Liver (tissue), 9 donors: Measurements from ENCODE around the gene LTBP2. TPM values are rescaled to one million over a fixed set of nuclear protein-coding genes. Genes with fewer than 3 reads are reported as not detected.

Source experiments
- DNase-seq: peaks from one replicate; pipeline ENCODE4 v3.0.0-alpha.2; 2017; ENCODE audit warnings: low spot score
- H3K27ac ChIP-seq, 2 donors: one replicate each; pipeline ENCODE4 v1.7.0; 2013; ENCODE audit warnings: inconsistent platforms in 2 of 2, low read length in 2 of 2, control low read depth in 1 of 2, low read depth in 1 of 2, mild to moderate bottlenecking in 1 of 2
- H3K27me3 ChIP-seq, 4 donors: one replicate each; pipeline versions ENCODE4 v1.6.1 to v1.7.0; 2013; ENCODE audit warnings: low read length in 3 of 4, inconsistent platforms in 1 of 4, mild to moderate bottlenecking in 1 of 4, moderate library complexity in 1 of 4; ENCODE audit not compliant: control insufficient read depth in 4 of 4, insufficient read depth in 4 of 4
- H3K36me3 ChIP-seq, 4 donors: one replicate each; pipeline versions ENCODE4 v1.6.1 to v1.7.0; 2013; ENCODE audit warnings: low read length in 3 of 4, mild to moderate bottlenecking in 3 of 4, low read depth in 1 of 4, moderate library complexity in 1 of 4; ENCODE audit not compliant: control insufficient read depth in 4 of 4, insufficient read depth in 3 of 4
- H3K4me1 ChIP-seq, 4 donors: one replicate each; pipeline versions ENCODE4 v1.6.1 to v1.7.0; 2013; ENCODE audit warnings: low read length in 3 of 4, mild to moderate bottlenecking in 3 of 4, moderate library complexity in 1 of 4; ENCODE audit not compliant: control insufficient read depth in 4 of 4, insufficient read depth in 4 of 4
- H3K4me3 ChIP-seq, 3 donors: one replicate each; pipeline versions ENCODE4 v1.6.1 to v1.7.0; 2013; ENCODE audit warnings: low read length in 3 of 3, control low read depth in 1 of 3, low read depth in 1 of 3, mild to moderate bottlenecking in 1 of 3
- H3K9ac ChIP-seq, 2 donors: one replicate each; pipeline ENCODE4 v1.7.0; 2013; ENCODE audit warnings: low read length in 2 of 2, mild to moderate bottlenecking in 2 of 2, moderate library complexity in 2 of 2, control low read depth in 1 of 2, low read depth in 1 of 2
- H3K9me3 ChIP-seq, 4 donors: one replicate each; pipeline versions ENCODE4 v1.6.1 to v1.7.0; 2013; ENCODE audit warnings: low read length in 3 of 4; ENCODE audit not compliant: control insufficient read depth in 4 of 4
- ATF3 ChIP-seq: IDR thresholded peaks from 2 replicates; pipeline ENCODE4 v1.6.1; 2016; ENCODE audit warnings: antibody characterized with exemption
- CTCF ChIP-seq: fragments of 150-350 bp; IDR thresholded peaks from 2 replicates; pipeline ENCODE4 v1.5.1; 2017; ENCODE audit warnings: improper control_type of control experiment, low read depth, low read length; ENCODE audit not compliant: missing input control
- EGR1 ChIP-seq, 2 donors: IDR thresholded peaks; 2 replicates each; pipeline ENCODE4 v1.6.1; 2016 to 2018; ENCODE audit warnings: antibody characterized with exemption in 2 of 2, low read depth in 2 of 2
- FOXA1 ChIP-seq: IDR thresholded peaks from 2 replicates; pipeline ENCODE4 v1.6.1; 2016; ENCODE audit warnings: antibody characterized with exemption
- FOXA2 ChIP-seq: IDR thresholded peaks from 2 replicates; pipeline ENCODE4 v1.6.1; 2016; ENCODE audit warnings: antibody characterized with exemption
- GABPA ChIP-seq, 2 donors: IDR thresholded peaks in 1 of 2; conservative IDR thresholded peaks in 1 of 2; 2 replicates each; pipeline ENCODE4 v1.6.1; 2016; ENCODE audit warnings: antibody characterized with exemption in 2 of 2, mild to moderate bottlenecking in 1 of 2, moderate library complexity in 1 of 2
- HNF4A ChIP-seq, 2 donors: conservative IDR thresholded peaks; 2 replicates each; pipeline ENCODE4 v1.6.1; 2016; ENCODE audit warnings: antibody characterized with exemption in 2 of 2, mild to moderate bottlenecking in 2 of 2
- HNF4G ChIP-seq: IDR thresholded peaks from 2 replicates; pipeline ENCODE4 v1.6.1; 2016; ENCODE audit warnings: antibody characterized with exemption
- JUND ChIP-seq, 2 donors: IDR thresholded peaks; 2 replicates each; pipeline ENCODE4 v1.6.1; 2016; ENCODE audit warnings: antibody characterized with exemption in 2 of 2
- RAD21 ChIP-seq, 2 donors: IDR thresholded peaks; 2 replicates each; pipeline ENCODE4 v1.6.1; 2016; ENCODE audit warnings: antibody characterized with exemption in 2 of 2, mild to moderate bottlenecking in 2 of 2
- RXRA ChIP-seq, 2 donors: IDR thresholded peaks; 2 replicates each; pipeline ENCODE4 v1.6.1; 2017 to 2018; ENCODE audit warnings: antibody characterized with exemption in 2 of 2, mild to moderate bottlenecking in 1 of 2
- SP1 ChIP-seq: IDR thresholded peaks from 2 replicates; pipeline ENCODE4 v1.6.1; 2018; ENCODE audit warnings: antibody characterized with exemption, mild to moderate bottlenecking
- TAF1 ChIP-seq: conservative IDR thresholded peaks from 2 replicates; pipeline ENCODE4 v1.6.1; 2016; ENCODE audit warnings: antibody characterized with exemption, mild to moderate bottlenecking
- YY1 ChIP-seq: IDR thresholded peaks from 2 replicates; pipeline ENCODE4 v1.6.1; 2016; ENCODE audit warnings: antibody characterized with exemption, mild to moderate bottlenecking
- WGBS: extraction: QIAGEN DNeasy Blood & Tissue Kit; methylation state at CpG from one replicate; pipeline ENCODE4 v1.1.7; 2013; 5-methylcytosine and 5-hydroxymethylcytosine counted together
- polyA plus RNA-seq, 2 donors: library from polyadenylated mRNA; stranded (reverse) in 1 of 2; unstranded in 1 of 2; fragments of 200-250 nt in 1 of 2; fragments of >200 nt in 1 of 2; fragmentation: Nextera tagmentation in 1 of 2; extraction: Ambion mirVana in 1 of 2; gene quantifications; one replicate each; pipeline versions ENCODE4 v1.2.1 to v1.2.3, GENCODE V29; 2013 to 2015
- total RNA-seq, 2 donors: library from RNA; depleted of rRNA; stranded (reverse); fragments of >200 nt; gene quantifications; one replicate each; pipeline ENCODE4 v1.2.3, GENCODE V29; 2014
- TF ChIP-seq, protein P1 (sequence below): IDR thresholded peaks from 2 replicates; pipeline ENCODE4 v1.6.1; 2016; ENCODE audit warnings: antibody characterized with exemption, mild to moderate bottlenecking
- TF ChIP-seq, protein P2 (sequence below): IDR thresholded peaks from 2 replicates; pipeline ENCODE4 v1.6.1; 2016; ENCODE audit warnings: antibody characterized with exemption
- TF ChIP-seq, protein P3 (sequence below): IDR thresholded peaks from 2 replicates; pipeline ENCODE4 v1.6.1; 2016; ENCODE audit warnings: antibody characterized with exemption
- donor health status: healthy.
- donor health status: healthy.
- donor health status: healthy.
- donor health status: healthy.
- donor health status: healthy.

Gene LTBP2
- total and polyA plus RNA-seq, 4 donors = 0.24 to 1.3 (median 0.89) TPM

DNA sequence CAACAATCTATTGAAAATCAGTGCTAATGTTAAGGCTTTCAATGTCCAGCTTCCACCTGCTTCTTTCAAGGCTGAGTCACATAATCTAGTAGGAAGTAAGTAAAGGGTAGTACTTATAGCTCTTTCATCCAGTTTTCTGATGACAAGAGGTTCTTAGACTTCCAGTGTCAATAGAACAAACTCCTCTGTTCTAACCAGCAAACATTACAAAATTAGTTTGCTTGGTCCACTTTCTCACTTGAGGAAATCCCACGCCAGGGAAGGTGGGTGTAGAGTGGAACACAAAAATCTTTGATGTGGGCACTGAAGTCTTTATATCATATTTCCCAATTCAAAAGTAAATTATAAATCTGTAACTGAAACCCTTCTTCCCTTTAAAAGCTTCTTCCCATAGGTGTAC is 121.6 kb downstream of the LTBP2 start:
- DNase-seq = no peak
- 93% methylated on average over 1 of the region's 1 CpG for WGBS
- no peak for TF ChIP-seq TAF1
- no peak for TF ChIP-seq RXRA (IDR thresholded peaks at IDR 0.05)
- TF ChIP-seq CTCF = no peak
- no peak for TF ChIP-seq HNF4G
- TF ChIP-seq RAD21 (IDR thresholded peaks at IDR 0.05) = no peak
- no peak for TF ChIP-seq YY1
- TF ChIP-seq HNF4A (conservative IDR thresholded peaks at IDR 0.05) = no peak
- TF ChIP-seq SP1 = no peak
- TF ChIP-seq GABPA (IDR thresholded peaks at IDR 0.05 in 1 of 2, conservative IDR thresholded peaks at IDR 0.05 in 1 of 2) = no peak
- TF ChIP-seq JUND (IDR thresholded peaks at IDR 0.05) = no peak
- TF ChIP-seq FOXA2 = no peak
- no peak for TF ChIP-seq FOXA1
- TF ChIP-seq ATF3 = no peak
- Histone ChIP-seq H3K9ac (no peak overlapping the region), H3K4me1 (peaks cover 0 to 18% (median 15%) of the 10 kb centered on the region in 4 donors), H3K36me3 (peaks cover 0 to 5% (median 2%) of the 10 kb centered on the region in 4 donors), H3K27me3 (no peaks in the 10 kb centered on the region), H3K27ac (no peak overlapping the region), H3K4me3 (no peak overlapping the region), H3K9me3 (no peaks in the 10 kb centered on the region)

DNA sequence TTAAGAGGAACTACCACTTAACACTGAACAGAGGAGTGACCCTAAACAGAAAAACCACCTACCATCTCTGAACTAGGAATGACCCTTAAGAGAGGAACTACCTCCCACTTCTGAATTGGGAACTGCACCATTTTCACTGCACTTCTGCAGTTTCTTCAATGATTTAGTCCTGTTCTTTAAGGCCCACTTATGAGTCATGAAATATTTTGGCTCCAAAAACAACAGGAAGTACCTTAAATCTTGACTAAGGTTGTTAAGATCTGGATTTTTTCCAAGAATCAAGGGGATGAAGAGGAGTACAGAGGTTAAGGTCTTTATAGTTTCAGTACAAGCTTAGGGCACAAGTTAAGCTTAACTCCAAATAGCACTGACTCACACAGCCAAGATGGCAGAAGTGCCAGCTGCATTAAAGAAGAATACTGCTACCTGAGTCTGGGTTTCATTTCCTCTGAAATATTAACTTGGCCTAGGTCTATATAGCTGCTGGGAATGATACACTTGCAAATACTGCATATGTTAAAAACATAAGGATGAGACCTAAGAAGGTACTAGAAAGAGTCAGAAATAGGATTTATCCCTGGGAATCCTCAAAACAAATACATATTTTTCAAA is 123.1 kb downstream of the LTBP2 start:
- no peak overlapping the region for H3K27ac ChIP-seq
- H3K36me3 ChIP-seq = peaks cover 0 to 6% (median 2%) of the 10 kb centered on the region in 4 donors
- H3K27me3 ChIP-seq = no peaks in the 10 kb centered on the region
- peaks cover 0 to 9% (median 7%) of the 10 kb centered on the region in 4 donors for H3K4me1 ChIP-seq
- H3K4me3 ChIP-seq = no peak overlapping the region
- no peak for DNase-seq
- H3K9ac ChIP-seq = no peak overlapping the region
- no peaks in the 10 kb centered on the region for H3K9me3 ChIP-seq
- TF ChIP-seq, protein P1, sequence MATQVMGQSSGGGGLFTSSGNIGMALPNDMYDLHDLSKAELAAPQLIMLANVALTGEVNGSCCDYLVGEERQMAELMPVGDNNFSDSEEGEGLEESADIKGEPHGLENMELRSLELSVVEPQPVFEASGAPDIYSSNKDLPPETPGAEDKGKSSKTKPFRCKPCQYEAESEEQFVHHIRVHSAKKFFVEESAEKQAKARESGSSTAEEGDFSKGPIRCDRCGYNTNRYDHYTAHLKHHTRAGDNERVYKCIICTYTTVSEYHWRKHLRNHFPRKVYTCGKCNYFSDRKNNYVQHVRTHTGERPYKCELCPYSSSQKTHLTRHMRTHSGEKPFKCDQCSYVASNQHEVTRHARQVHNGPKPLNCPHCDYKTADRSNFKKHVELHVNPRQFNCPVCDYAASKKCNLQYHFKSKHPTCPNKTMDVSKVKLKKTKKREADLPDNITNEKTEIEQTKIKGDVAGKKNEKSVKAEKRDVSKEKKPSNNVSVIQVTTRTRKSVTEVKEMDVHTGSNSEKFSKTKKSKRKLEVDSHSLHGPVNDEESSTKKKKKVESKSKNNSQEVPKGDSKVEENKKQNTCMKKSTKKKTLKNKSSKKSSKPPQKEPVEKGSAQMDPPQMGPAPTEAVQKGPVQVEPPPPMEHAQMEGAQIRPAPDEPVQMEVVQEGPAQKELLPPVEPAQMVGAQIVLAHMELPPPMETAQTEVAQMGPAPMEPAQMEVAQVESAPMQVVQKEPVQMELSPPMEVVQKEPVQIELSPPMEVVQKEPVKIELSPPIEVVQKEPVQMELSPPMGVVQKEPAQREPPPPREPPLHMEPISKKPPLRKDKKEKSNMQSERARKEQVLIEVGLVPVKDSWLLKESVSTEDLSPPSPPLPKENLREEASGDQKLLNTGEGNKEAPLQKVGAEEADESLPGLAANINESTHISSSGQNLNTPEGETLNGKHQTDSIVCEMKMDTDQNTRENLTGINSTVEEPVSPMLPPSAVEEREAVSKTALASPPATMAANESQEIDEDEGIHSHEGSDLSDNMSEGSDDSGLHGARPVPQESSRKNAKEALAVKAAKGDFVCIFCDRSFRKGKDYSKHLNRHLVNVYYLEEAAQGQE = no peak
- TF ChIP-seq, protein P2, sequence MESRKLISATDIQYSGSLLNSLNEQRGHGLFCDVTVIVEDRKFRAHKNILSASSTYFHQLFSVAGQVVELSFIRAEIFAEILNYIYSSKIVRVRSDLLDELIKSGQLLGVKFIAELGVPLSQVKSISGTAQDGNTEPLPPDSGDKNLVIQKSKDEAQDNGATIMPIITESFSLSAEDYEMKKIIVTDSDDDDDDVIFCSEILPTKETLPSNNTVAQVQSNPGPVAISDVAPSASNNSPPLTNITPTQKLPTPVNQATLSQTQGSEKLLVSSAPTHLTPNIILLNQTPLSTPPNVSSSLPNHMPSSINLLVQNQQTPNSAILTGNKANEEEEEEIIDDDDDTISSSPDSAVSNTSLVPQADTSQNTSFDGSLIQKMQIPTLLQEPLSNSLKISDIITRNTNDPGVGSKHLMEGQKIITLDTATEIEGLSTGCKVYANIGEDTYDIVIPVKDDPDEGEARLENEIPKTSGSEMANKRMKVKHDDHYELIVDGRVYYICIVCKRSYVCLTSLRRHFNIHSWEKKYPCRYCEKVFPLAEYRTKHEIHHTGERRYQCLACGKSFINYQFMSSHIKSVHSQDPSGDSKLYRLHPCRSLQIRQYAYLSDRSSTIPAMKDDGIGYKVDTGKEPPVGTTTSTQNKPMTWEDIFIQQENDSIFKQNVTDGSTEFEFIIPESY = no peak
- TF ChIP-seq RAD21 (IDR thresholded peaks at IDR 0.05) (no peak), FOXA1 (no peak), GABPA (IDR thresholded peaks at IDR 0.05 in 1 of 2, conservative IDR thresholded peaks at IDR 0.05 in 1 of 2) (no peak), YY1 (no peak), EGR1 (IDR thresholded peaks at IDR 0.05; ENCODE audit: low read depth in 2 of 2) (no peak), ATF3 (no peak), HNF4A (conservative IDR thresholded peaks at IDR 0.05) (no peak), RXRA (IDR thresholded peaks at IDR 0.05) (no peak), HNF4G (no peak), TAF1 (no peak)
- TF ChIP-seq, protein P3, sequence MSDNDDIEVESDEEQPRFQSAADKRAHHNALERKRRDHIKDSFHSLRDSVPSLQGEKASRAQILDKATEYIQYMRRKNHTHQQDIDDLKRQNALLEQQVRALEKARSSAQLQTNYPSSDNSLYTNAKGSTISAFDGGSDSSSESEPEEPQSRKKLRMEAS = no peak
